GM23338 (cell line): ENCODE data around the gene AKR1E2. TPM values are rescaled to one million over a fixed set of nuclear protein-coding genes. Genes with fewer than 3 reads are reported as not detected.

ENCODE experiments used
- ATAC-seq: fragments of 200-7000 bp; cut with Tn5 transposase; 3 replicates; pipeline ENCODE4 v1.9.1; 2020
- DNase-seq: peaks from one replicate; pipeline ENCODE4 v3.0.0-alpha.2; 2015; ENCODE audit warnings: low spot score
- H2AFZ ChIP-seq: fragments of 200-600 bp; sonication (generic); 2 replicates; pipeline ENCODE4 v1.8.0; 2016; ENCODE audit warnings: antibody characterized with exemption, mild to moderate bottlenecking, moderate library complexity
- H3F3A ChIP-seq: fragments of 200-600 bp; sonication (generic); replicated peaks from 2 replicates; pipeline ENCODE4 v1.8.0; 2017; ENCODE audit warnings: antibody characterized with exemption, mixed run types, low read depth
- H3K27ac ChIP-seq: fragments of 200-600 bp; sonication (generic); 2 replicates; pipeline ENCODE4 v1.6.1; 2016; ENCODE audit warnings: low read depth
- H3K27me3 ChIP-seq: fragments of 200-600 bp; sonication (generic); 2 replicates; pipeline ENCODE4 v1.8.0; 2016; ENCODE audit warnings: mild to moderate bottlenecking, mixed run types, moderate library complexity; ENCODE audit not compliant: insufficient read depth
- H3K36me3 ChIP-seq: fragments of 200-600 bp; sonication (generic); 2 replicates; pipeline ENCODE4 v1.8.0; 2016; ENCODE audit warnings: mild to moderate bottlenecking; ENCODE audit not compliant: insufficient read depth
- H3K4me1 ChIP-seq: fragments of 200-600 bp; sonication (generic); 2 replicates; pipeline ENCODE4 v1.8.0; 2016; ENCODE audit warnings: mild to moderate bottlenecking, moderate library complexity; ENCODE audit not compliant: insufficient read depth
- H3K4me2 ChIP-seq: fragments of 200-600 bp; sonication (generic); 2 replicates; pipeline ENCODE4 v1.7.1; 2017; ENCODE audit warnings: mixed run types
- H3K4me3 ChIP-seq: fragments of 200-600 bp; sonication (generic); 2 replicates; pipeline ENCODE4 v1.6.1; 2016; ENCODE audit warnings: mixed run types
- H3K79me2 ChIP-seq: fragments of 200-600 bp; sonication (generic); replicated peaks from 2 replicates; pipeline ENCODE4 v1.8.0; 2017; ENCODE audit warnings: mild to moderate bottlenecking; ENCODE audit not compliant: insufficient read depth
- H3K9me2 ChIP-seq: fragments of 200-600 bp; sonication (generic); 2 replicates; pipeline ENCODE4 v1.8.0; 2017; ENCODE audit not compliant: insufficient read depth
- H4K20me1 ChIP-seq: fragments of 200-600 bp; sonication (generic); replicated peaks from 2 replicates; pipeline ENCODE4 v1.8.0; 2017; ENCODE audit warnings: mild to moderate bottlenecking; ENCODE audit not compliant: insufficient read depth
- H3K27ac Mint-ChIP-seq: 2 replicates; pipeline ENCODE4 v1.8.0; 2020; ENCODE audit warnings: inconsistent platforms, mild to moderate bottlenecking, moderate library complexity, mixed read lengths
- H3K27me3 Mint-ChIP-seq: 3 replicates; pipeline ENCODE4 v1.8.0; 2022; ENCODE audit warnings: low read depth, mild to moderate bottlenecking, moderate library complexity, mixed read lengths, inconsistent platforms; ENCODE audit not compliant: insufficient read depth, poor library complexity
- H3K36me3 Mint-ChIP-seq: 3 replicates; pipeline ENCODE4 v1.8.0; 2021; ENCODE audit warnings: low read depth, mild to moderate bottlenecking, inconsistent platforms, moderate library complexity, mixed read lengths
- H3K4me1 Mint-ChIP-seq: 3 replicates; pipeline ENCODE4 v1.8.0; 2020; ENCODE audit warnings: mild to moderate bottlenecking, inconsistent platforms, mixed read lengths
- H3K4me3 Mint-ChIP-seq: 3 replicates; pipeline ENCODE4 v1.8.0; 2021; ENCODE audit warnings: moderate library complexity, mild to moderate bottlenecking, inconsistent platforms, mixed read lengths
- H3K9me3 Mint-ChIP-seq: 3 replicates; pipeline ENCODE4 v1.8.0; 2020; ENCODE audit warnings: moderate library complexity, mild to moderate bottlenecking, inconsistent platforms, mixed read lengths
- EZH2 ChIP-seq: fragments of 200-600 bp; sonication (generic); IDR thresholded peaks from one replicate; pipeline ENCODE4 v1.8.0; 2017; ENCODE audit warnings: antibody characterized with exemption, mild to moderate bottlenecking, low read depth; ENCODE audit not compliant: unreplicated experiment
- EZH2phosphoT487 ChIP-seq: fragments of 200-600 bp; sonication (generic); IDR thresholded peaks from one replicate; pipeline ENCODE4 v1.8.1; 2018; ENCODE audit warnings: antibody characterized with exemption; ENCODE audit not compliant: unreplicated experiment
- JUNB ChIP-seq: IDR thresholded peaks from one replicate; pipeline ENCODE4 v1.6.1; 2016; ENCODE audit warnings: antibody characterized with exemption; ENCODE audit not compliant: unreplicated experiment
- NANOG ChIP-seq: IDR thresholded peaks from 2 replicates; pipeline ENCODE4 v1.6.1; 2016; ENCODE audit warnings: antibody characterized with exemption, borderline replicate concordance
- ZNF114 ChIP-seq: fragments of 250-450 bp; sonication (Bioruptor Pico); IDR thresholded peaks from 2 replicates; pipeline ENCODE4 v1.5.0; 2020; ENCODE audit warnings: mild to moderate bottlenecking, moderate library complexity
- ZNF331 ChIP-seq: fragments of 250-450 bp; sonication (Bioruptor Pico); IDR thresholded peaks from 2 replicates; pipeline ENCODE4 v1.5.0; 2020; ENCODE audit warnings: low read depth, mild to moderate bottlenecking, moderate library complexity
- ZNF462 ChIP-seq: fragments of 250-450 bp; sonication (Bioruptor Pico); IDR thresholded peaks from 2 replicates; pipeline ENCODE4 v1.5.0; 2020; ENCODE audit warnings: mild to moderate bottlenecking, moderate library complexity
- polyA plus RNA-seq: library from polyadenylated mRNA; unstranded; fragments of >200 nt; fragmentation: Nextera tagmentation; extraction: Ambion mirVana; gene quantifications from 2 replicates; pipeline ENCODE4 v1.2.1, GENCODE V29; 2016
- total RNA-seq: library from RNA; depleted of rRNA; stranded (reverse); fragments of >200 nt; shearing (Covaris generic); gene quantifications from 2 replicates; pipeline ENCODE4 v1.2.3, GENCODE V29; 2014
- TF ChIP-seq, protein P1 (sequence below), 2 experiments: fragments of 200-600 bp in 1 of 2; sonication (generic) in 1 of 2; conservative IDR thresholded peaks; 2 replicates each; pipeline versions ENCODE4 v1.5.1 to v1.6.1; 2016 to 2017; ENCODE audit warnings: antibody characterized with exemption in 2 of 2, low read depth in 2 of 2, mild to moderate bottlenecking in 2 of 2, moderate library complexity in 1 of 2
- TF ChIP-seq, protein P2 (sequence below): IDR thresholded peaks from 2 replicates; pipeline ENCODE4 v1.6.1; 2016; ENCODE audit warnings: antibody characterized with exemption
- TF ChIP-seq, protein P3 (sequence below): IDR thresholded peaks from one replicate; pipeline ENCODE4 v1.6.1; 2018; ENCODE audit warnings: antibody characterized with exemption; ENCODE audit not compliant: unreplicated experiment

Gene AKR1E2
- total and polyA plus RNA-seq, 2 experiments from 2014 or later: 2.2 to 4.3 TPM

DNA sequence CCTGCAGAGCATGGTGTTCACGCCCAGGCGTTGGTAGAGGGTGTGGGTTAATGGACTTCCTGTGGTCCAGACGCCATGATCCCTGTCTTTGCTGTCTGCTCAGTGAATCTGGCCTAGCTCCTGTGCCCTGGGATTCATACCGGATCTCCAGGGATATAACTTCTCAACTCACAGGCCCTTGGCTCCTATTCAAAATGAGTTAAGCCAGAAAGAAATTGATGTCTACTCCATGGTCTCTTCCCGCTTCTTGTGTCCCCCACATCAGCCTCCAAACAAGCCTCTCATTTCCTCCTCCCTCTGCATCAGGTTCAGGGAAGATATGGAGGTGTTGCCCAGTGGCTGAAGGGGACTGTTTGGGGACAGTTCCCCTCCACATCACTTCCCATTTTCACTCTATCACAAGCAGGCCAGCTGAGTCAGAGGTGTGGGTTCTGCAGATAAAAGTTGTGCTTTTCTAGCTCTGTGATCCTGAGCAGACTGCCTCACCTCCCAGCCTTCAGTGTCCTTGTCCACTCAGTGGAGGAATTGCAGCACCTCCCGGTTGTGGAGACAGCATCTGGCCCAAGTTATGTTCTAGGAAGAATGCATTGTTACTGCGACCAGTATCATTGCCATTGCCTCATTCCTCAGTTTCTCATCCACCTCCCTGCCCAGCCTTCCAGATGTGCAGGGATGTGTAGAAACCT lies 22.5 kb downstream of the AKR1E2 start (continued):
- TF ChIP-seq, protein P1, sequence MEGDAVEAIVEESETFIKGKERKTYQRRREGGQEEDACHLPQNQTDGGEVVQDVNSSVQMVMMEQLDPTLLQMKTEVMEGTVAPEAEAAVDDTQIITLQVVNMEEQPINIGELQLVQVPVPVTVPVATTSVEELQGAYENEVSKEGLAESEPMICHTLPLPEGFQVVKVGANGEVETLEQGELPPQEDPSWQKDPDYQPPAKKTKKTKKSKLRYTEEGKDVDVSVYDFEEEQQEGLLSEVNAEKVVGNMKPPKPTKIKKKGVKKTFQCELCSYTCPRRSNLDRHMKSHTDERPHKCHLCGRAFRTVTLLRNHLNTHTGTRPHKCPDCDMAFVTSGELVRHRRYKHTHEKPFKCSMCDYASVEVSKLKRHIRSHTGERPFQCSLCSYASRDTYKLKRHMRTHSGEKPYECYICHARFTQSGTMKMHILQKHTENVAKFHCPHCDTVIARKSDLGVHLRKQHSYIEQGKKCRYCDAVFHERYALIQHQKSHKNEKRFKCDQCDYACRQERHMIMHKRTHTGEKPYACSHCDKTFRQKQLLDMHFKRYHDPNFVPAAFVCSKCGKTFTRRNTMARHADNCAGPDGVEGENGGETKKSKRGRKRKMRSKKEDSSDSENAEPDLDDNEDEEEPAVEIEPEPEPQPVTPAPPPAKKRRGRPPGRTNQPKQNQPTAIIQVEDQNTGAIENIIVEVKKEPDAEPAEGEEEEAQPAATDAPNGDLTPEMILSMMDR (conservative IDR thresholded peaks at IDR 0.05; ENCODE audit: low read depth in 2 of 2): no peak
- TF ChIP-seq EZH2phosphoT487: no peak
- TF ChIP-seq ZNF331 (CRISPR knock-in tag): no peak
- TF ChIP-seq NANOG: no peak
- TF ChIP-seq JUNB: no peak
- TF ChIP-seq, protein P2, sequence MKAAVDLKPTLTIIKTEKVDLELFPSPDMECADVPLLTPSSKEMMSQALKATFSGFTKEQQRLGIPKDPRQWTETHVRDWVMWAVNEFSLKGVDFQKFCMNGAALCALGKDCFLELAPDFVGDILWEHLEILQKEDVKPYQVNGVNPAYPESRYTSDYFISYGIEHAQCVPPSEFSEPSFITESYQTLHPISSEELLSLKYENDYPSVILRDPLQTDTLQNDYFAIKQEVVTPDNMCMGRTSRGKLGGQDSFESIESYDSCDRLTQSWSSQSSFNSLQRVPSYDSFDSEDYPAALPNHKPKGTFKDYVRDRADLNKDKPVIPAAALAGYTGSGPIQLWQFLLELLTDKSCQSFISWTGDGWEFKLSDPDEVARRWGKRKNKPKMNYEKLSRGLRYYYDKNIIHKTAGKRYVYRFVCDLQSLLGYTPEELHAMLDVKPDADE: no peak
- TF ChIP-seq EZH2: no peak
- TF ChIP-seq, protein P3, sequence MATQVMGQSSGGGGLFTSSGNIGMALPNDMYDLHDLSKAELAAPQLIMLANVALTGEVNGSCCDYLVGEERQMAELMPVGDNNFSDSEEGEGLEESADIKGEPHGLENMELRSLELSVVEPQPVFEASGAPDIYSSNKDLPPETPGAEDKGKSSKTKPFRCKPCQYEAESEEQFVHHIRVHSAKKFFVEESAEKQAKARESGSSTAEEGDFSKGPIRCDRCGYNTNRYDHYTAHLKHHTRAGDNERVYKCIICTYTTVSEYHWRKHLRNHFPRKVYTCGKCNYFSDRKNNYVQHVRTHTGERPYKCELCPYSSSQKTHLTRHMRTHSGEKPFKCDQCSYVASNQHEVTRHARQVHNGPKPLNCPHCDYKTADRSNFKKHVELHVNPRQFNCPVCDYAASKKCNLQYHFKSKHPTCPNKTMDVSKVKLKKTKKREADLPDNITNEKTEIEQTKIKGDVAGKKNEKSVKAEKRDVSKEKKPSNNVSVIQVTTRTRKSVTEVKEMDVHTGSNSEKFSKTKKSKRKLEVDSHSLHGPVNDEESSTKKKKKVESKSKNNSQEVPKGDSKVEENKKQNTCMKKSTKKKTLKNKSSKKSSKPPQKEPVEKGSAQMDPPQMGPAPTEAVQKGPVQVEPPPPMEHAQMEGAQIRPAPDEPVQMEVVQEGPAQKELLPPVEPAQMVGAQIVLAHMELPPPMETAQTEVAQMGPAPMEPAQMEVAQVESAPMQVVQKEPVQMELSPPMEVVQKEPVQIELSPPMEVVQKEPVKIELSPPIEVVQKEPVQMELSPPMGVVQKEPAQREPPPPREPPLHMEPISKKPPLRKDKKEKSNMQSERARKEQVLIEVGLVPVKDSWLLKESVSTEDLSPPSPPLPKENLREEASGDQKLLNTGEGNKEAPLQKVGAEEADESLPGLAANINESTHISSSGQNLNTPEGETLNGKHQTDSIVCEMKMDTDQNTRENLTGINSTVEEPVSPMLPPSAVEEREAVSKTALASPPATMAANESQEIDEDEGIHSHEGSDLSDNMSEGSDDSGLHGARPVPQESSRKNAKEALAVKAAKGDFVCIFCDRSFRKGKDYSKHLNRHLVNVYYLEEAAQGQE: no peak

GRCh38 chr10:4849042-4849402 lies 23.0 kb downstream of the AKR1E2 start:
- Mint-ChIP-seq H3K36me3 (peaks cover 5% of the 10 kb centered on the region), H3K4me1 (peaks cover 10% of the 10 kb centered on the region), H3K4me3 (no peak overlapping the region), H3K27me3 (peaks cover 4% of the 10 kb centered on the region), H3K27ac (no peak overlapping the region; the same call in 1 of the 2 replicates), H3K9me3 (peaks cover 2% of the 10 kb centered on the region)
- Histone ChIP-seq H3K27ac (no peak overlapping the region), H3K27me3 (no peaks in the 10 kb centered on the region), H2AFZ (no peak overlapping the region), H3K4me3 (no peak overlapping the region), H3K79me2 (no peaks in the 10 kb centered on the region), H3K9me2 (no peaks in the 10 kb centered on the region), H3K36me3 (no peaks in the 10 kb centered on the region), H3F3A (no peaks in the 10 kb centered on the region), H4K20me1 (no peaks in the 10 kb centered on the region), H3K4me2 (no peak overlapping the region), H3K4me1 (peaks cover 3% of the 10 kb centered on the region; the same call in 1 of the 2 replicates)
- no peak for TF ChIP-seq EZH2
- no peak for TF ChIP-seq ZNF331 (CRISPR knock-in tag)
- no peak for TF ChIP-seq NANOG
- TF ChIP-seq ZNF114 (CRISPR knock-in tag): no peak
- TF ChIP-seq, protein P2: no peak
- no peak for TF ChIP-seq JUNB
- TF ChIP-seq ZNF462 (CRISPR knock-in tag): no peak
- DNase-seq (no peak), ATAC-seq (no peak)
